NCI-H1048 (cell line): ENCODE data around the gene LRRC8C.

Experiments used
- DNase-seq: peaks from one replicate; lab custom pipeline; 2025; lab: John Stamatoyannopoulos, UW

Gene LRRC8C

GRCh38 chr1:89671775-89672488 lies 39.0 kb downstream of the LRRC8C start:
- DNase-seq, result no peak

- no peak for DNase-seq
These were observed 39.7 kb downstream of the LRRC8C start for GRCh38 chr1:89672489-89673183.

- DNase-seq, result no peak
These were observed 40.3 kb downstream of the LRRC8C start for GRCh38 chr1:89673251-89673650.

- no peak for DNase-seq
These were observed 42.8 kb downstream of the LRRC8C start for GRCh38 chr1:89675677-89676076.

GRCh38 chr1:89681045-89681729 lies 48.3 kb downstream of the LRRC8C start:
- DNase-seq, result no peak

- DNase-seq, result no peak
These were observed 49.7 kb downstream of the LRRC8C start for GRCh38 chr1:89682611-89683010.

GRCh38 chr1:89685461-89685860 lies 52.5 kb downstream of the LRRC8C start:
- DNase-seq, result no peak

GRCh38 chr1:89686520-89686919 lies 53.6 kb downstream of the LRRC8C start:
- DNase-seq, result no peak

- DNase-seq, result no peak
These were observed 54.3 kb downstream of the LRRC8C start for GRCh38 chr1:89687254-89687653.

GRCh38 chr1:89688607-89689006 lies 55.7 kb downstream of the LRRC8C start:
- DNase-seq, result no peak

GRCh38 chr1:89689234-89689633 lies 56.3 kb downstream of the LRRC8C start:
- DNase-seq, result no peak

- DNase-seq, result no peak
These were observed 57.7 kb downstream of the LRRC8C start for GRCh38 chr1:89690595-89690994.

GRCh38 chr1:89692601-89693521 lies 59.9 kb downstream of the LRRC8C start:
- no peak for DNase-seq

GRCh38 chr1:89695847-89696246 lies 62.9 kb downstream of the LRRC8C start:
- no peak for DNase-seq

- no peak for DNase-seq
These were observed 64.5 kb downstream of the LRRC8C start for GRCh38 chr1:89697383-89697782.

- DNase-seq, result no peak
These were observed 65.2 kb downstream of the LRRC8C start for GRCh38 chr1:89698020-89698560.

- no peak for DNase-seq
These were observed 65.7 kb downstream of the LRRC8C start for GRCh38 chr1:89698624-89699023.

- DNase-seq, result no peak
These were observed 66.6 kb downstream of the LRRC8C start for GRCh38 chr1:89699451-89699986.

GRCh38 chr1:89701746-89702241 lies 68.9 kb downstream of the LRRC8C start:
- no peak for DNase-seq

- DNase-seq, result no peak
These were observed 69.7 kb downstream of the LRRC8C start for GRCh38 chr1:89702520-89703045.

- DNase-seq, result no peak
These were observed 70.5 kb downstream of the LRRC8C start for GRCh38 chr1:89703469-89703868.
